Measurements from ENCODE around the gene ARAP1.

The ARAP1 gene

DNA sequence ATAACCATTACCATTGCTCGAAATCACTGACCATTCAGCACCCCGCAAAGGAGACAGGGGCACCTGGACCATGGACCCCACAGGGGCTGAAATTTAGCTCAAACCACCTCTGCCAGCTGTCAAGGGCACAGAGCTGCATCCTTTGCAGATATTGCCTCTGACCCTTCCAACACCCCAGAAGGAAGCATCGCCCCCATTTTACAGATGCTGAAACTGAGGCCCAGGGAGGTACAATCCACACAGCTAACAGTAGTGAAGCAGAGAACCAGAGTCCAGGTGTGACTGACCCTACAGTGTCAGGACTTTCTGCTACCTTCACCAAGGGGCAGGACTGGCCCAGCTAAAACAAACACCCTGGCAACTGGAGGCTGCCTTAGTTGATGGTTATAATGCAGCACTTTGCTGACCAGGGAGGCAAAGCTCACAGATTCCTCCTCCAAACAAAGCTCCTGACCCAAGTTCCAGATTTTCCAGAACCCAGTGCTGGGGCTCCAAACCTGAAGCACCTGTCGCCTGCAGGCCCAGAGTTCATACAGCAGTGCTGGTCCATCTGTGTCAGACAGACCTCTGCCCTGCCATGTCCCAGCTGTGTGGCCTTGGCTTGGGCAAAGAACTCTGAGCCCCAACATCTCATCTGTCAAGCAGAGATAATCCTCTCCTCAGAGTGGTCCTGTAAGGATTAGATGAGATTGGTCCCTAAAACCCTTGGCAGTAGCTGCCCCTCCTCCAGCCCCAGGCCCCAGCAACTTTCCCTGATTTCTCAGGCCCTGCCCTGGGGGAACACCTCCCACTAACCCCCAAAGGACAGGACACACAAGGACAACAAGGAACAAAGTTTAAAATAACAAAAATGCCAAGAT lies 15.2 kb upstream of the ARAP1 start:
- Histone ChIP-seq H3K9ac (ENCODE audit: low read depth, low read length, poor library complexity, severe bottlenecking) (no peak overlapping the region), H3K4me3 (ENCODE audit: low read length, poor library complexity, severe bottlenecking) (no peak overlapping the region), H3K9me3 (ENCODE audit: insufficient read depth, low read depth, low read length) (no peaks in the 10 kb centered on the region), H3K36me3 (ENCODE audit: insufficient read depth, low read length) (no peaks in the 10 kb centered on the region), H2AFZ (ENCODE audit: low read length) (no peak overlapping the region), H3K79me2 (ENCODE audit: insufficient read depth, low read length) (no peaks in the 10 kb centered on the region), H3K4me1 (ENCODE audit: insufficient read depth, low read length, poor library complexity, severe bottlenecking) (no peaks in the 10 kb centered on the region), H4K20me1 (ENCODE audit: insufficient read depth, low read length, poor library complexity, severe bottlenecking) (no peaks in the 10 kb centered on the region), H3K9me2 (replicated peaks; ENCODE audit: low read depth, low read length) (no peaks in the 10 kb centered on the region), H3F3A (ENCODE audit: low read depth) (no peaks in the 10 kb centered on the region), H3K27me3 (ENCODE audit: insufficient read depth, low read length, poor library complexity, severe bottlenecking) (no peaks in the 10 kb centered on the region), H3K4me2 (ENCODE audit: low read depth, low read length, poor library complexity, severe bottlenecking) (no peak overlapping the region)
- TF ChIP-seq, protein P1, sequence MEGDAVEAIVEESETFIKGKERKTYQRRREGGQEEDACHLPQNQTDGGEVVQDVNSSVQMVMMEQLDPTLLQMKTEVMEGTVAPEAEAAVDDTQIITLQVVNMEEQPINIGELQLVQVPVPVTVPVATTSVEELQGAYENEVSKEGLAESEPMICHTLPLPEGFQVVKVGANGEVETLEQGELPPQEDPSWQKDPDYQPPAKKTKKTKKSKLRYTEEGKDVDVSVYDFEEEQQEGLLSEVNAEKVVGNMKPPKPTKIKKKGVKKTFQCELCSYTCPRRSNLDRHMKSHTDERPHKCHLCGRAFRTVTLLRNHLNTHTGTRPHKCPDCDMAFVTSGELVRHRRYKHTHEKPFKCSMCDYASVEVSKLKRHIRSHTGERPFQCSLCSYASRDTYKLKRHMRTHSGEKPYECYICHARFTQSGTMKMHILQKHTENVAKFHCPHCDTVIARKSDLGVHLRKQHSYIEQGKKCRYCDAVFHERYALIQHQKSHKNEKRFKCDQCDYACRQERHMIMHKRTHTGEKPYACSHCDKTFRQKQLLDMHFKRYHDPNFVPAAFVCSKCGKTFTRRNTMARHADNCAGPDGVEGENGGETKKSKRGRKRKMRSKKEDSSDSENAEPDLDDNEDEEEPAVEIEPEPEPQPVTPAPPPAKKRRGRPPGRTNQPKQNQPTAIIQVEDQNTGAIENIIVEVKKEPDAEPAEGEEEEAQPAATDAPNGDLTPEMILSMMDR (conservative IDR thresholded peaks at IDR 0.05; ENCODE audit: low read length) = no peak
- no peak for TF ChIP-seq EZH2phosphoT487 (IDR thresholded peaks at IDR 0.05; ENCODE audit: borderline replicate concordance)

DNA sequence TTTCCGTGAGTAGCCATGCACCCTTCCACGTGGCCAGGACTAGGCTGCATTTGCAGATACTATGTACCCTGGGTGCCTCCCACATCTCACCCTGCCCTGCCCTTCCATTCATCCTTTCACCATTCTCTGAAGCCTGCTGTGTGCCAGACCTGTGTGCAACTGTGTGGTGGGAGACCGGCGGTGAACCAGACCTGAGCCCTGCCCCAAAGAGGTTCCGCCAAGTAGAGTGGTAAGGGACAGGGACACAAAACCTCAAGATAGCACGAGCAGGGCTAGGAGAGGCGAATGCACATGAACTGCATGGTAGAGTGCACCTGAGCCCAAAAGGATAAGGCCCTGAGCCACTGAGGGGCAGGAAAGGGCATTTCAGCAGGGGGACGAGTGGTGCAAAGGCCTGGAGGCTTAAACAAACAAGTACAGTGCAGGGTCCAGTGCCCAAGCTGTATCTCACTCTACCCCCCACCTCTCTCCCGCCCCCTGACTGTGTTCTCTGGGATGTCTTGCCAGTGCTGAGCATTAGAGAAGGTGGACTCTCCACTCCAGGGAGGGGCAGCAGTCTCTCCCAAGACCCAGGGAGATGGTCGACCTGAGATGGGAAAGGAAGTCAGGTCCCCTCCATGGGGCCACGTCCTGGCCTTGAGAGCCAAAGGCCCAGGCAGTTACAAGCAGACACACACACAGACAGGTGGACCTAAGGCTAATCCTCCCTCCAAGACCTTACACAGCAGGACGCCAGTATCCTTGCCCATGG lies 14.1 kb upstream of the ARAP1 start:
- Histone ChIP-seq H3F3A (ENCODE audit: low read depth) (no peaks in the 10 kb centered on the region), H3K9me2 (replicated peaks; ENCODE audit: low read depth, low read length) (no peaks in the 10 kb centered on the region), H3K36me3 (ENCODE audit: insufficient read depth, low read length) (no peaks in the 10 kb centered on the region), H4K20me1 (ENCODE audit: insufficient read depth, low read length, poor library complexity, severe bottlenecking) (no peaks in the 10 kb centered on the region), H2AFZ (ENCODE audit: low read length) (no peak overlapping the region), H3K9ac (ENCODE audit: low read depth, low read length, poor library complexity, severe bottlenecking) (no peak overlapping the region), H3K4me2 (ENCODE audit: low read depth, low read length, poor library complexity, severe bottlenecking) (no peak overlapping the region), H3K4me3 (ENCODE audit: low read length, poor library complexity, severe bottlenecking) (no peak overlapping the region), H3K79me2 (ENCODE audit: insufficient read depth, low read length) (no peaks in the 10 kb centered on the region), H3K4me1 (ENCODE audit: insufficient read depth, low read length, poor library complexity, severe bottlenecking) (no peaks in the 10 kb centered on the region), H3K9me3 (ENCODE audit: insufficient read depth, low read depth, low read length) (no peaks in the 10 kb centered on the region), H3K27me3 (ENCODE audit: insufficient read depth, low read length, poor library complexity, severe bottlenecking) (no peaks in the 10 kb centered on the region)
- TF ChIP-seq, protein P1 (conservative IDR thresholded peaks at IDR 0.05; ENCODE audit: low read length) = no peak
- no peak for TF ChIP-seq EZH2phosphoT487 (IDR thresholded peaks at IDR 0.05; ENCODE audit: borderline replicate concordance)

DNA sequence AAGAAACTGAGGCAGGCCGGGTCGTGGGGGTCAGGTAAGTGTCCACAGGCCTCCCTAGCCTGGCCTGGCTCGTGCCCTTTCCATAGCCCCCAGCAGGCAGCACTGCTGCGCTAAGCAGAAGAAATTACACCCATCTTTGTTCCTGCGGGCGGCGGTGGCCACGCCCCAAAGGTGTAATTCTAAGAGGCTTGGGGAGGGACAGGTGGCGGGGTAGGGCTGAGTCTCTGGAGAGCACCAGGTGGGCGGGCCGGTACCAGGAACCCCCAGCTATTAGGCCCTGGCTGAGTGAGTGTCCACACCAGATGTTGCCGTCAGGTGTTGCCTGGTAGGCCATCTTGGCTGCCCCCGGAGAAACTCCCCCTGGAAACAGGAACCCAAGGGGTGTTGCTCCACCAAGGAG lies 12.3 kb upstream of the ARAP1 start:
- Histone ChIP-seq H3K4me1 (ENCODE audit: insufficient read depth, low read length, poor library complexity, severe bottlenecking) (no peaks in the 10 kb centered on the region), H3K36me3 (ENCODE audit: insufficient read depth, low read length) (no peaks in the 10 kb centered on the region), H2AFZ (ENCODE audit: low read length) (no peak overlapping the region), H3K4me3 (ENCODE audit: low read length, poor library complexity, severe bottlenecking) (no peak overlapping the region), H3K27me3 (ENCODE audit: insufficient read depth, low read length, poor library complexity, severe bottlenecking) (no peaks in the 10 kb centered on the region), H3K4me2 (ENCODE audit: low read depth, low read length, poor library complexity, severe bottlenecking) (no peak overlapping the region), H3K9ac (ENCODE audit: low read depth, low read length, poor library complexity, severe bottlenecking) (no peak overlapping the region), H3F3A (ENCODE audit: low read depth) (no peaks in the 10 kb centered on the region), H3K9me3 (ENCODE audit: insufficient read depth, low read depth, low read length) (no peaks in the 10 kb centered on the region), H4K20me1 (ENCODE audit: insufficient read depth, low read length, poor library complexity, severe bottlenecking) (no peaks in the 10 kb centered on the region), H3K9me2 (replicated peaks; ENCODE audit: low read depth, low read length) (no peaks in the 10 kb centered on the region), H3K79me2 (ENCODE audit: insufficient read depth, low read length) (no peaks in the 10 kb centered on the region)
- TF ChIP-seq, protein P1 (conservative IDR thresholded peaks at IDR 0.05; ENCODE audit: low read length) = no peak
- no peak for TF ChIP-seq EZH2phosphoT487 (IDR thresholded peaks at IDR 0.05; ENCODE audit: borderline replicate concordance)

Measured in Loucy (cell line).